ENCODE results near the gene EXOSC2. TPM values are rescaled to one million over a fixed set of nuclear protein-coding genes. Genes with fewer than 3 reads are reported as not detected.

Gene EXOSC2
- total RNA-seq, 2 experiments from 2014 or later = 65.0 to 89.9 TPM

- Histone ChIP-seq H3K36me3 (ENCODE audit: insufficient read depth, low read length) (no peaks in the 10 kb centered on the region), H3K79me2 (ENCODE audit: insufficient read depth, low read depth, low read length) (no peaks in the 10 kb centered on the region), H3K4me3 (ENCODE audit: low read depth, low read length, poor library complexity, severe bottlenecking) (no peak overlapping the region), H3K27ac (ENCODE audit: low read depth, low read length, poor library complexity, severe bottlenecking) (no peak overlapping the region), H3K9me3 (ENCODE audit: low read length) (no peaks in the 10 kb centered on the region), H4K20me1 (ENCODE audit: insufficient read depth, low read length) (no peaks in the 10 kb centered on the region; the same call in 1 of the 2 replicates), H2AFZ (ENCODE audit: low read length) (no peak overlapping the region), H3K4me1 (ENCODE audit: insufficient read depth, low read length, poor library complexity, severe bottlenecking) (no peaks in the 10 kb centered on the region), H3K4me2 (ENCODE audit: low read length) (no peak overlapping the region), H3K9me2 (ENCODE audit: insufficient read depth, low read length) (no peaks in the 10 kb centered on the region)
- TF ChIP-seq CTCF (conservative IDR thresholded peaks at IDR 0.05; ENCODE audit: low read length) (no peak), EZH2phosphoT487 (IDR thresholded peaks at IDR 0.05; ENCODE audit: borderline replicate concordance, low read depth, low read length) (no peak)
- ChIA-PET CTCF (ENCODE audit: unreplicated experiment) (no interaction called here), POLR2A (interaction anchor here (0.6 to 0.7 kb wide), 2 partner anchors 23 to 619 kb away, joined by 3 read pairs; no protein-coding TSS in a partner anchor)
- BruUV-seq (replicated peaks) = no TSS peak
- intact Hi-C loops (cut with micrococcal nuclease; ENCODE audit: unreplicated experiment) = no loop called here
- no peak for DNase-seq (ENCODE audit: low spot score)
Measured at GRCh38 chr9:130731355-130731754, 37.8 kb downstream of the EXOSC2 start.

GRCh38 chr9:130732136-130732535 lies 38.6 kb downstream of the EXOSC2 start:
- Histone ChIP-seq H3K9me3 (ENCODE audit: low read length) (no peaks in the 10 kb centered on the region), H3K27ac (ENCODE audit: low read depth, low read length, poor library complexity, severe bottlenecking) (no peak overlapping the region), H3K36me3 (ENCODE audit: insufficient read depth, low read length) (no peaks in the 10 kb centered on the region), H3K4me2 (ENCODE audit: low read length) (no peak overlapping the region), H3K9me2 (ENCODE audit: insufficient read depth, low read length) (no peaks in the 10 kb centered on the region), H3K4me1 (ENCODE audit: insufficient read depth, low read length, poor library complexity, severe bottlenecking) (no peaks in the 10 kb centered on the region), H3K4me3 (ENCODE audit: low read depth, low read length, poor library complexity, severe bottlenecking) (no peak overlapping the region), H4K20me1 (ENCODE audit: insufficient read depth, low read length) (no peaks in the 10 kb centered on the region; the same call in 1 of the 2 replicates), H2AFZ (ENCODE audit: low read length) (no peak overlapping the region), H3K79me2 (ENCODE audit: insufficient read depth, low read depth, low read length) (no peaks in the 10 kb centered on the region)
- intact Hi-C loops (cut with micrococcal nuclease; ENCODE audit: unreplicated experiment) = no loop called here
- TF ChIP-seq EZH2phosphoT487 (IDR thresholded peaks at IDR 0.05; ENCODE audit: borderline replicate concordance, low read depth, low read length) (no peak), CTCF (conservative IDR thresholded peaks at IDR 0.05; ENCODE audit: low read length) (peak; percentile 58)
- no peak for DNase-seq (ENCODE audit: low spot score)
- CTCF ChIA-PET (ENCODE audit: unreplicated experiment) = interaction anchor here (0.5 kb wide), 1 partner anchor 19 kb away, joined by 4 read pairs; no protein-coding TSS in a partner anchor
- POLR2A ChIA-PET = interaction anchor here (0.6 to 0.8 kb wide), 3 partner anchors 22 to 668 kb away, joined by 3 read pairs; no protein-coding TSS in a partner anchor
- no TSS peak for BruUV-seq (replicated peaks)

GRCh38 chr9:130732793-130733221 lies 39.2 kb downstream of the EXOSC2 start:
- H4K20me1 ChIP-seq (ENCODE audit: insufficient read depth, low read length) = no peaks in the 10 kb centered on the region; the same call in 1 of the 2 replicates
- no peak overlapping the region for H3K27ac ChIP-seq (ENCODE audit: low read depth, low read length, poor library complexity, severe bottlenecking)
- no TSS peak for BruUV-seq (replicated peaks)
- CTCF ChIA-PET (ENCODE audit: unreplicated experiment) = no interaction called here
- H3K36me3 ChIP-seq (ENCODE audit: insufficient read depth, low read length) = no peaks in the 10 kb centered on the region
- no peaks in the 10 kb centered on the region for H3K9me3 ChIP-seq (ENCODE audit: low read length)
- intact Hi-C loops (cut with micrococcal nuclease; ENCODE audit: unreplicated experiment) = no loop called here
- H3K4me2 ChIP-seq (ENCODE audit: low read length) = no peak overlapping the region
- H3K4me1 ChIP-seq (ENCODE audit: insufficient read depth, low read length, poor library complexity, severe bottlenecking) = no peaks in the 10 kb centered on the region
- POLR2A ChIA-PET = interaction anchor here (0.8 kb wide), 1 partner anchor 135 kb away, joined by 3 read pairs; no protein-coding TSS in a partner anchor
- H3K79me2 ChIP-seq (ENCODE audit: insufficient read depth, low read depth, low read length) = no peaks in the 10 kb centered on the region
- no peak overlapping the region for H2AFZ ChIP-seq (ENCODE audit: low read length)
- TF ChIP-seq CTCF (conservative IDR thresholded peaks at IDR 0.05; ENCODE audit: low read length) (no peak), EZH2phosphoT487 (IDR thresholded peaks at IDR 0.05; ENCODE audit: borderline replicate concordance, low read depth, low read length) (no peak)
- H3K9me2 ChIP-seq (ENCODE audit: insufficient read depth, low read length) = no peaks in the 10 kb centered on the region
- H3K4me3 ChIP-seq (ENCODE audit: low read depth, low read length, poor library complexity, severe bottlenecking) = no peak overlapping the region
- DNase-seq (ENCODE audit: low spot score) = no peak

Measured in OCI-LY7 (cell line).